ENCODE measurements around the gene PHACTR4.

DNA sequence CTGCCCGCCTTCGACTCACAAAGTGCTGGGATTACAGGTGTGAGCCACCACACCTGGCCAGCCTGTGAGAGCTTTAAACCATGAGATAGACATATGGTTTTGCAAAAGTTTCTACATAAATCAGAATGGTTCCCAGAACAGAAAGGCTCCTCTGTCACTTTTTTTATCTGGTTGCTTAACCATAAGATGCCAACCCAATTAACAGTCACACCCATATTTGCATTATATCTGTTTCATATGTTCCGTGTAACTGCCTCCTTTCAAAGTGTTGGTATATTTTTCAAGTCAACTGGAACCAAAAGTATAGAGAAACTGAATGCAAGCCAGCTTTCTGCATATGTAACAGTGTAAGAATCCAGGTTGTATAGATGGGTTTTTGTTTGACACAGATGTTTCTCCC is 112.6 kb downstream of the PHACTR4 start:
- TF ChIP-seq, protein P1, sequence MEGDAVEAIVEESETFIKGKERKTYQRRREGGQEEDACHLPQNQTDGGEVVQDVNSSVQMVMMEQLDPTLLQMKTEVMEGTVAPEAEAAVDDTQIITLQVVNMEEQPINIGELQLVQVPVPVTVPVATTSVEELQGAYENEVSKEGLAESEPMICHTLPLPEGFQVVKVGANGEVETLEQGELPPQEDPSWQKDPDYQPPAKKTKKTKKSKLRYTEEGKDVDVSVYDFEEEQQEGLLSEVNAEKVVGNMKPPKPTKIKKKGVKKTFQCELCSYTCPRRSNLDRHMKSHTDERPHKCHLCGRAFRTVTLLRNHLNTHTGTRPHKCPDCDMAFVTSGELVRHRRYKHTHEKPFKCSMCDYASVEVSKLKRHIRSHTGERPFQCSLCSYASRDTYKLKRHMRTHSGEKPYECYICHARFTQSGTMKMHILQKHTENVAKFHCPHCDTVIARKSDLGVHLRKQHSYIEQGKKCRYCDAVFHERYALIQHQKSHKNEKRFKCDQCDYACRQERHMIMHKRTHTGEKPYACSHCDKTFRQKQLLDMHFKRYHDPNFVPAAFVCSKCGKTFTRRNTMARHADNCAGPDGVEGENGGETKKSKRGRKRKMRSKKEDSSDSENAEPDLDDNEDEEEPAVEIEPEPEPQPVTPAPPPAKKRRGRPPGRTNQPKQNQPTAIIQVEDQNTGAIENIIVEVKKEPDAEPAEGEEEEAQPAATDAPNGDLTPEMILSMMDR (IDR thresholded peaks at IDR 0.05; ENCODE audit: low read depth, low read length): no peak
- no peak for TF ChIP-seq EZH2phosphoT487 (IDR thresholded peaks at IDR 0.05; ENCODE audit: low read depth)

All from OCI-LY3 (cell line).